Brain microvascular endothelial cell (primary cell): ENCODE data around the gene CECR2.

Experiments used
- DNase-seq: peaks from one replicate; pipeline ENCODE4 v3.0.0-alpha.2; 2020
- H3K27ac ChIP-seq: fragments of 250-450 bp; sonication (Bioruptor Pico); 2 replicates; pipeline ENCODE4 v1.5.1; 2020; ENCODE audit warnings: mild to moderate bottlenecking, moderate library complexity
- H3K27me3 ChIP-seq: fragments of 250-450 bp; sonication (Bioruptor Pico); replicated peaks from 2 replicates; pipeline ENCODE4 v1.5.1; 2020; ENCODE audit warnings: mild to moderate bottlenecking
- H3K36me3 ChIP-seq: fragments of 250-450 bp; sonication (Bioruptor Pico); replicated peaks from 2 replicates; pipeline ENCODE4 v1.5.1; 2020; ENCODE audit warnings: mild to moderate bottlenecking
- H3K4me3 ChIP-seq: 2 replicates; pipeline ENCODE4 v1.5.1; 2011; ENCODE audit warnings: low read depth, mild to moderate bottlenecking, control low read depth, low read length, moderate library complexity
- in situ Hi-C: cut with HindIII; loops from 2 replicates; pipeline ENCODE4 v1.10.0; 2017; ENCODE audit warnings: low sequenced_read_pairs, low pct_ligation_motif_present
- TF ChIP-seq, protein P1 (sequence below): IDR thresholded peaks from 2 replicates; pipeline ENCODE4 v1.5.1; 2011; ENCODE audit warnings: low read depth, mild to moderate bottlenecking, moderate library complexity, low read length, control low read depth, inconsistent platforms; ENCODE audit errors: missing control alignments

The CECR2 gene

DNA sequence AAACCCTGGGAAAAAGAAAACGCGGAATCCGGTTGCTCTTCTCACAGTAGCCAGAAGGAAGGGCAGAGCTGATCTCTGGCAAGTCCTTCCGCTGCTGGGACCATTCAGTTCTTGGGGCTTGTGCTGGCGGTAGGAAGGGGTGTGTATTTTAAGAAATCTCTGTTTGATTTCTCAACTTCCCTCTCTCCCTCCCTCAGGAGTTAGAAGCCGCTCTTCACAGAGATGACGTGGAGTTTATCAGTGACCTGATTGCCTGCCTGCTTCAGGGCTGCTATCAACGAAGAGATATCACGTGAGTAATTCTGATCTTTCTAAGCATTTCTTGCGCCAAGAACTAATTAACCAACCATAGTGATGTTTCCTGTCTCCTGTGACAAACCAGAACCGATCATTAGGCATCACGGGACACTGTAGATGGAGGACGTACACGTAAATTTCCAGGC is 108.2 kb downstream of the CECR2 start:
- Histone ChIP-seq H3K4me3 (no peak overlapping the region), H3K36me3 (no peaks in the 10 kb centered on the region), H3K27me3 (no peaks in the 10 kb centered on the region), H3K27ac (no peak overlapping the region)
- DNase-seq: no peak
- TF ChIP-seq, protein P1, sequence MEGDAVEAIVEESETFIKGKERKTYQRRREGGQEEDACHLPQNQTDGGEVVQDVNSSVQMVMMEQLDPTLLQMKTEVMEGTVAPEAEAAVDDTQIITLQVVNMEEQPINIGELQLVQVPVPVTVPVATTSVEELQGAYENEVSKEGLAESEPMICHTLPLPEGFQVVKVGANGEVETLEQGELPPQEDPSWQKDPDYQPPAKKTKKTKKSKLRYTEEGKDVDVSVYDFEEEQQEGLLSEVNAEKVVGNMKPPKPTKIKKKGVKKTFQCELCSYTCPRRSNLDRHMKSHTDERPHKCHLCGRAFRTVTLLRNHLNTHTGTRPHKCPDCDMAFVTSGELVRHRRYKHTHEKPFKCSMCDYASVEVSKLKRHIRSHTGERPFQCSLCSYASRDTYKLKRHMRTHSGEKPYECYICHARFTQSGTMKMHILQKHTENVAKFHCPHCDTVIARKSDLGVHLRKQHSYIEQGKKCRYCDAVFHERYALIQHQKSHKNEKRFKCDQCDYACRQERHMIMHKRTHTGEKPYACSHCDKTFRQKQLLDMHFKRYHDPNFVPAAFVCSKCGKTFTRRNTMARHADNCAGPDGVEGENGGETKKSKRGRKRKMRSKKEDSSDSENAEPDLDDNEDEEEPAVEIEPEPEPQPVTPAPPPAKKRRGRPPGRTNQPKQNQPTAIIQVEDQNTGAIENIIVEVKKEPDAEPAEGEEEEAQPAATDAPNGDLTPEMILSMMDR: no peak
- in situ Hi-C loops: no loop called here

DNA sequence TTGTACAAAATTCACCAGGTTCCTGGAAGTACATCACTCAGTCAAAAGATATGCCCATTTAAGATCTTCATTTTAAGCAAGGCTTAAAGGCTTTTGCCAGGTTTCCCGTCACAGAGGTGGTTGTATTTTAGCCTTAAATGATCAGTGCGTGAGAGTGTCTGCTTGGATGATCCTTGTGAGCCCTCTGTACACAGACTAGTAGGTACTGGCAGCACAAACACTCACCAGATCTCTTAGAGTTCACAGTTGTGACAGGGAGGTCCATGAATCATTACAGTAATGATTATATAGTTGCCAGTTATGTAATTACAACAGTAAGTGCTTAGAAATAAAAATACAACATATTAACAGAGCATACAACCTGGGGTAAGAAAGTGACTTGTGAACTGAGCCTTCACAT is 109.9 kb downstream of the CECR2 start:
- H3K4me3 ChIP-seq: no peak overlapping the region
- in situ Hi-C loops: no loop called here
- no peak for DNase-seq
- TF ChIP-seq, protein P1: no peak
- no peak overlapping the region for H3K27ac ChIP-seq
- H3K27me3 ChIP-seq: no peaks in the 10 kb centered on the region
- H3K36me3 ChIP-seq: no peaks in the 10 kb centered on the region

DNA sequence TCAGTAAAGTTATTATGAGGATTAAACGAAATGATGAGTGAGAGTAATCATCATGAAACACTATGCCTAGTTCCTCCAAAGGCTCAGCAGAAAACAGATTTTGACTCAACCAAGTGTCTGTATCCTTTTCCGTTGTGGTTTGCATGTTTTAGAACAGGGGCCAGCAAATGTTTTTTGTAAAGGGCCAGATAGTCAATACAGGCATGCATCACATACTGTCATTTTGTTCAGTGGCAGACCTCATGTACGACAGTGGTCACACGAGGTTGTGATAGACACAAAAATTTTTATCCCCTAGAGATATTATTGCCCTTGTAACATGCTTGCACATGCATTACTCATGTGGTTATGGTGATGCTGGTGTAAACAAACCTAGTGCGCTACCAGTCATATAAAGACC is 112.2 kb downstream of the CECR2 start:
- Histone ChIP-seq H3K27ac (no peak overlapping the region), H3K36me3 (no peaks in the 10 kb centered on the region), H3K4me3 (no peak overlapping the region), H3K27me3 (no peaks in the 10 kb centered on the region)
- in situ Hi-C loops: no loop called here
- no peak for DNase-seq
- TF ChIP-seq, protein P1: no peak

DNA sequence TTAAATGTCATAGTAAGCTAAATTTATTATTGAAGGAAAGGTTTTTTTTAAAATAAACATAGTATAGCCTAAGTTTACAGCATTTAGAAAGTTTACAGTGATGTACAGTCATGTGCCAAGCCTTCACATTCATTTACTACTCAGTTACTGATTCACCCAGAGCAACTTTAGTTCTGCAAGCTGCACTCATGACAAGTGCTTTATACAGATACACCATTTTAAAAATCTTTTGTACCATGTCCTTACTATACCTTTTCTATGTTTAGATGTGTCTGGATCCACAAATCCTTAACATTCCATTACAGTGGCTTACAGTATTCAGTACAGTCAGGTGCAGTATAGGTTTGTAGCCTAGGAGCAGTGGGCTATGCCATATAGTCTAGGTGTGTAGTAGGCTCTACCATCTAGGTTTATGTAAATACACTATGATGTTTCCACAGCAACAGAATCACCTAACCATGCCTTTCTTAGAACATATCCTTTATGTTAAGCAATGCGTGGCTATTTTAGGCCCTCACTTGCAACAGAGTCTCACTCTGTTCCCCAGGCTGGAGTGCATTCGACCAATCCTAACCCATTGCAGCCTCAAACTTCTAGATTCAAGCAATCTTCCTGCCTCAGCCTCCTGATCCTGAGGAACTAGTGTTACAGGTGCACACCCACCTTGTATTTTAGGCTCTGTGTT is 114.6 kb downstream of the CECR2 start:
- DNase-seq: no peak
- H3K27me3 ChIP-seq: no peaks in the 10 kb centered on the region
- no peak overlapping the region for H3K4me3 ChIP-seq
- in situ Hi-C loops: no loop called here
- TF ChIP-seq, protein P1: no peak
- no peaks in the 10 kb centered on the region for H3K36me3 ChIP-seq
- no peak overlapping the region for H3K27ac ChIP-seq

DNA sequence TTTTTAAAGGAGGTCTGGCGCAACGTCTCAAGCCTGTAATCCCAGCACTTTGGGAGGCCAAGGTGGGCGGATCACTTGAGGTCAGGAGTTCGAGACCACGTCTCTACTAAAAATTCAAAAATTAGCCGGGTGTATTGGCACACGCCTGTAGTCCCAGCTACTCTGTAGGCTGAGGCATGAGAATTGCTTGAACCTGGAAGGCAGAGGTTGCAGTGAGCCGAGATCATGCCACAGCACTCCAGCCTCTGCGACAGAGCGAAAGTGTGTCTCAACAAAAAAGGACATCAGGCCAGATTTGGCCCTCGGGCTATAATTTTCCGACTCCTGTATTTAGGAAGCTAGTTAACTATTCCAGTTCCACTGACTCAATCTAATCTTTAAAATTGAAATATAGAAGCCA is 115.3 kb downstream of the CECR2 start:
- in situ Hi-C loops: no loop called here
- H3K27ac ChIP-seq: no peak overlapping the region
- no peak for DNase-seq

More for the DNA sequence above, 115.3 kb downstream of the CECR2 start:
- Histone ChIP-seq H3K27me3 (no peaks in the 10 kb centered on the region), H3K36me3 (no peaks in the 10 kb centered on the region), H3K4me3 (no peak overlapping the region)
- TF ChIP-seq, protein P1: no peak
